Stimulated activated CD8-positive, alpha-beta memory T cell treated with anti-CD3 and anti-CD28 coated beads, Interleukin-4, amount 100 ng/mL, for 48 hours (primary cell): Measurements from ENCODE around the gene OGT.
"Not testable (repeated sequence)": the region's sequence is repeated elsewhere in the genome, so short reads cannot be mapped to it uniquely, and the experiment has no call there.

ENCODE experiments used
- DNase-seq: peaks from one replicate; pipeline ENCODE4 v3.0.0-alpha.2; 2020

The OGT gene

GRCh38 chrX:71541210-71542022 lies 8.5 kb downstream of the OGT start:
- no peak for DNase-seq

GRCh38 chrX:71542411-71542810 lies 9.5 kb downstream of the OGT start:
- no peak for DNase-seq

- no peak for DNase-seq
Observed at GRCh38 chrX:71542825-71543224, 9.9 kb downstream of the OGT start.

- no peak for DNase-seq
Observed at GRCh38 chrX:71543316-71543715, 10.4 kb downstream of the OGT start.

- no peak for DNase-seq
Observed at GRCh38 chrX:71545364-71545763, 12.5 kb downstream of the OGT start.

- no peak for DNase-seq
Observed at GRCh38 chrX:71546879-71547278, 14.0 kb downstream of the OGT start.

GRCh38 chrX:71547339-71547738 lies 14.4 kb downstream of the OGT start:
- DNase-seq = no peak

GRCh38 chrX:71549986-71550385 lies 17.1 kb downstream of the OGT start:
- DNase-seq = no peak

GRCh38 chrX:71550578-71550977 lies 17.7 kb downstream of the OGT start:
- DNase-seq = no peak

- no peak for DNase-seq
Observed at GRCh38 chrX:71556036-71556435, 23.1 kb downstream of the OGT start.

GRCh38 chrX:71558920-71559319 lies 26.0 kb downstream of the OGT start:
- DNase-seq = no peak

- not testable (repeated sequence) for DNase-seq
Observed at GRCh38 chrX:71559773-71560172, 26.9 kb downstream of the OGT start.

GRCh38 chrX:71563921-71564320 lies 31.0 kb downstream of the OGT start:
- DNase-seq = no peak

GRCh38 chrX:71565474-71566041 lies 32.7 kb downstream of the OGT start:
- DNase-seq = no peak

GRCh38 chrX:71571390-71571789 lies 38.5 kb downstream of the OGT start:
- not testable (repeated sequence) for DNase-seq

GRCh38 chrX:71573590-71573989 lies 40.7 kb downstream of the OGT start:
- no peak for DNase-seq

- DNase-seq = no peak
Observed at GRCh38 chrX:71577682-71578081, 44.8 kb downstream of the OGT start.

- no peak for DNase-seq
Observed at GRCh38 chrX:71578253-71579135, 45.6 kb downstream of the OGT start, which contains the start of gene GCNA. Gene GCNA, plus strand, starts transcription at chrX:71578437. Its CDS starts 2,385 bp downstream, at chrX:71580822.

GRCh38 chrX:71579136-71579989 lies 46.5 kb downstream of the OGT start:
- no peak for DNase-seq

- DNase-seq = no peak
Observed at GRCh38 chrX:71579990-71580380, 47.1 kb downstream of the OGT start.

GRCh38 chrX:71581210-71581609 lies 48.3 kb downstream of the OGT start:
- DNase-seq = no peak

GRCh38 chrX:71586929-71587328 lies 54.0 kb downstream of the OGT start:
- DNase-seq = no peak

- DNase-seq = not testable (repeated sequence)
Observed at GRCh38 chrX:71593210-71593609, 60.3 kb downstream of the OGT start.
